Colonic mucosa (tissue), 4 donors: ENCODE data around the gene AIF1. TPM values are rescaled to one million over a fixed set of nuclear protein-coding genes. Genes with fewer than 3 reads are reported as not detected.

Source experiments
- DNase-seq: peaks from one replicate; pipeline ENCODE4 v3.0.0-alpha.2; 2020
- H3K27ac ChIP-seq: fragments of 200-600 bp; one replicate; pipeline ENCODE4 v1.8.0; 2021
- H3K27me3 ChIP-seq: fragments of 200-600 bp; one replicate; pipeline ENCODE4 v1.8.0; 2021
- H3K36me3 ChIP-seq: fragments of 200-600 bp; one replicate; pipeline ENCODE4 v1.8.0; 2021
- H3K4me1 ChIP-seq: fragments of 200-600 bp; one replicate; pipeline ENCODE4 v1.8.0; 2021; ENCODE audit warnings: mild to moderate bottlenecking
- H3K4me3 ChIP-seq: fragments of 200-600 bp; one replicate; pipeline ENCODE4 v1.8.0; 2021
- H3K9ac ChIP-seq, 2 donors: one replicate each; pipeline ENCODE4 v1.7.0; 2013; ENCODE audit warnings: control low read depth in 2 of 2, low read depth in 2 of 2, low read length in 2 of 2
- H3K9me3 ChIP-seq: fragments of 200-600 bp; one replicate; pipeline ENCODE4 v1.8.0; 2021
- intact Hi-C: fragments of 100-400 bp; cut with DNase I; formaldehyde crosslinking; loops from one replicate; pipeline ENCODE4 v1.14.1; 2022
- total RNA-seq, 2 donors: library from RNA; stranded (reverse); fragmentation: NEBNext Ultra II Directional in 1 of 2; extraction: Animal tissue kit (Norgen Biotek cat#: 25700) in 1 of 2; gene quantifications; one replicate each; pipeline ENCODE4 v1.2.1, GENCODE V29; 2021
- TF ChIP-seq, protein P1 (sequence below): fragments of 200-600 bp; IDR thresholded peaks from one replicate; pipeline ENCODE4 v1.8.0; 2022; ENCODE audit warnings: antibody characterized with exemption, mild to moderate bottlenecking
- donor health status: healthy.
- donor health status: DM: no; HTN: no; CAD: no.
- donor health status: DM: no; HTN: no; CAD: no.

AIF1 gene
- total RNA-seq, 2 donors from 2014 or later: 5.0 to 20.7 TPM

DNA sequence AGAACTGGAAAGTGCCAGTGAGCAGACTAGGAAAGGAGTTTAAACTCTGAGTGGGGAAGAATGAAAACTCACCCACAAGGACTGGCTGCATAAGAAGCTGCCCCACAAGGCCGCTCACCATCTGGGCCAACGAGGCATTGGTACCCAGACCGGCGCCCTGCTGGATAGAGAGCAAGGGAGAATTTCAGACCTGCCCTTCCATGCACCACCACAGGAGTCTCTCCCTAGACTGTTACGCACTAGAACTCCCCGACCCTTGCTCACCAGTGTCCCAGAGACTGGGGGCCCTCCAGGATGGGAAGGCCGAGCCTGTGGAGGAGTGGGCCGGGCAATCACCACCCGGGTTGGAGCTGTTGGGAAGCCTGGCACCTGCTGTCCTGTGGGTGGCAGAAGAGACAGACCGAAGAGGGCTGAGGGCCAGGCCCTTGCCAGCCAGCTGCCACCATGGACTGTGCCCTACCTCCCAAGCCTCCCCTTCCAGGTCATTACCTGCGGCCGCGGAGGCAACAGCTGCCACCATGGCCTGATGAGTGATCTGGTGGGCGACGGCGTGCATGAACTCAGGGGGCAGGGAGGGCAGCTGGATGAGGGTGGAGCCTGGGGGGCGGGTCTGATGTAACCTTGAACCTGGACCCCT lies 28.9 kb downstream of the AIF1 start:
- no peak for DNase-seq
- Histone ChIP-seq H3K4me1 (no peaks in the 10 kb centered on the region), H3K4me3 (no peak overlapping the region), H3K27ac (no peak overlapping the region), H3K27me3 (no peaks in the 10 kb centered on the region), H3K36me3 (peaks cover 43% of the 10 kb centered on the region), H3K9me3 (no peaks in the 10 kb centered on the region), H3K9ac (no peak overlapping the region)
- TF ChIP-seq, protein P1, sequence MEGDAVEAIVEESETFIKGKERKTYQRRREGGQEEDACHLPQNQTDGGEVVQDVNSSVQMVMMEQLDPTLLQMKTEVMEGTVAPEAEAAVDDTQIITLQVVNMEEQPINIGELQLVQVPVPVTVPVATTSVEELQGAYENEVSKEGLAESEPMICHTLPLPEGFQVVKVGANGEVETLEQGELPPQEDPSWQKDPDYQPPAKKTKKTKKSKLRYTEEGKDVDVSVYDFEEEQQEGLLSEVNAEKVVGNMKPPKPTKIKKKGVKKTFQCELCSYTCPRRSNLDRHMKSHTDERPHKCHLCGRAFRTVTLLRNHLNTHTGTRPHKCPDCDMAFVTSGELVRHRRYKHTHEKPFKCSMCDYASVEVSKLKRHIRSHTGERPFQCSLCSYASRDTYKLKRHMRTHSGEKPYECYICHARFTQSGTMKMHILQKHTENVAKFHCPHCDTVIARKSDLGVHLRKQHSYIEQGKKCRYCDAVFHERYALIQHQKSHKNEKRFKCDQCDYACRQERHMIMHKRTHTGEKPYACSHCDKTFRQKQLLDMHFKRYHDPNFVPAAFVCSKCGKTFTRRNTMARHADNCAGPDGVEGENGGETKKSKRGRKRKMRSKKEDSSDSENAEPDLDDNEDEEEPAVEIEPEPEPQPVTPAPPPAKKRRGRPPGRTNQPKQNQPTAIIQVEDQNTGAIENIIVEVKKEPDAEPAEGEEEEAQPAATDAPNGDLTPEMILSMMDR: no peak
- intact Hi-C loops: no loop called here

GRCh38 chr6:31645325-31645724 lies 30.3 kb downstream of the AIF1 start:
- DNase-seq: no peak
- H3K9me3 ChIP-seq: no peaks in the 10 kb centered on the region
- H3K36me3 ChIP-seq: peaks cover 48% of the 10 kb centered on the region
- no peak overlapping the region for H3K9ac ChIP-seq
- intact Hi-C loops: no loop called here
- H3K4me3 ChIP-seq: no peak overlapping the region
- no peak overlapping the region for H3K27ac ChIP-seq
- no peaks in the 10 kb centered on the region for H3K4me1 ChIP-seq
- TF ChIP-seq, protein P1: no peak
- no peaks in the 10 kb centered on the region for H3K27me3 ChIP-seq

- Histone ChIP-seq H3K27me3 (no peaks in the 10 kb centered on the region), H3K9me3 (no peaks in the 10 kb centered on the region), H3K27ac (peak overlapping the region; percentile 96), H3K4me3 (peak overlapping the region; percentile 59), H3K9ac (peak overlapping the region; percentile 82 to 98), H3K4me1 (peaks cover 18% of the 10 kb centered on the region), H3K36me3 (peaks cover 22% of the 10 kb centered on the region)
- TF ChIP-seq, protein P1: no peak
- peak; percentile 78 for DNase-seq
- intact Hi-C loops: no loop called here
Observed at GRCh38 chr6:31651602-31652191, 36.7 kb downstream of the AIF1 start.

DNA sequence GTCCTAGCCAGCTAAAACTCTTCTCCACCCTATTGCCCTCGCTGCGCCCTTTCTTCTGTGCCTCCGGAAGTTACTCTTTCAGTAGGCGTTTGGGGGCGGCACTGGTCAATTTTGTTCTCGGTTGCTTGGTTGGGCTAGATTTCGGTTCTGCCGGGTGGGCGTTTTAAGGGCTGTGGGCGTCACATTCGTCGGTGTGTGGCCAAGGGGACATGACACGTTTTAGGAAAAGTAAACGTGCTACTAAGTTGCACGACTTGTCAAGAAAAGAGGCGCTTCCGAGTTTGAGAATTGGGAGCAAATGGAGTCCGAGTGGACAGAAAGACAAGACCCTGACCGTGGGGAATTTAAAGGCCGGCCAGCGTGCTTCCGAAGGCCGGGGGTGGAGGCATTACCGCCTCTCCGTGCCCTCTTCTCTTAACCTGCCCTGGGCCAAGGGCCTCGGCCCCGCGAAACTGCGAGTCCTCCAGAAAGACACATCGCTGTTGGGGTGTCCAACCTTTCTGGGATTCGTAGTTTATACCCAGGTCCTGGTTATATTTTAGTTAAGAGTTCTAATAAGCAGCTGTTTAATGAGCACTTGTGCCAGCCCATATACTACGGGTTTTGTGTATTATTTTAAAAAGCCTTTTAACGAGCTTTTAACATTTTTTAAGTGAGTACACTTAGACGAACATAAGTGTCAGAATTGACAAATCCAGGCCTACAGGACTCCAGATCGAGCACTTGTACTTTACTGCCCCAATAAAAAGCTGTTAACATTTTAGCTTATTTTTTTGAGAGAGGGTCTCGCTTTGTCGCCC lies 38.1 kb downstream of the AIF1 start:
- no peaks in the 10 kb centered on the region for H3K27me3 ChIP-seq
- H3K9me3 ChIP-seq: no peaks in the 10 kb centered on the region
- peaks cover 18% of the 10 kb centered on the region for H3K4me1 ChIP-seq
- TF ChIP-seq, protein P1: no peak
- intact Hi-C loops: no loop called here
- peak overlapping the region; percentile 59 for H3K4me3 ChIP-seq
- peak overlapping the region; percentile 82 to 98 for H3K9ac ChIP-seq
- DNase-seq: peak; percentile 92
- peaks cover 13% of the 10 kb centered on the region for H3K36me3 ChIP-seq
- peak overlapping the region; percentile 96 for H3K27ac ChIP-seq

DNA sequence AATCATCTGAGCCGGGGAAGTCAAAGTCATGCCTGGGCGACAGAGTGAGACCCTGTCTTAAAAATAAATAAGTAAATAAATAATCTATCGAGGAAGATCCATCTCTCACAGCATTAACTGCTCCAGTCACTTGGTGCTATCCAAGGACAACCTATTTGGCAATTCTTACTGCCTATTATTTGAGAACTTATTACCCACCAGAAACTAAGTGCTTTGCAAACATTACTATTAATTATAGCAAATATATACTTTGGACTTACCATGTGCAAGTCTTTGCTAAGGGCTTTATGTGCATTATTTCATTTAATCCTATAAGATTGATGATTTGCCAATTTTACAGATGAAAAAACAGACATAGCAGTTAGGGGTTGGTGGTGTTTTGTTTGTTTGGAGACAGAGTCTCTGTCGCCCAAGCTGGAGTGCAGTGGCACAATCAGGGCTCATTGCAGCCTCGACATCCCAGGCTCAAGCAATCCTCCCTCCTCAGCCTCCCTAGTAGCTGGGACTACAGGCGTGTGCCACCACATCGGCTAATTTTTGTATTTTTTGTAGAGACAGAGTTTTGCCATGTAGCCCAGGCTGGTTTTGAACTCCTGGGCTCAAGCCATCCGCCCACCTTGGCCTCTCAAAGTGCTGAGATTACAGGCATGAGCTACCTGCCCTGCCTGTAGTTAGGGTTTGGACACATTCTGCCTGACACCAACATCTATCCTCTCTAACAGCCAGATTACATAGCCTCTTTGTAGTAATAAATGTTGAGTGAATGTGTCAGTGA lies 39.7 kb downstream of the AIF1 start:
- Histone ChIP-seq H3K36me3 (no peaks in the 10 kb centered on the region), H3K4me3 (no peak overlapping the region), H3K27ac (no peak overlapping the region), H3K9me3 (no peaks in the 10 kb centered on the region), H3K4me1 (peaks cover 25% of the 10 kb centered on the region), H3K27me3 (no peaks in the 10 kb centered on the region), H3K9ac (peak overlapping the region in 1 of 2 donors; percentile 8)
- intact Hi-C loops: loop anchor here (5.0 kb wide), 1 partner anchor 32 kb away; the partner anchor contains the start of gene PRRC2A
- no peak for DNase-seq
- TF ChIP-seq, protein P1: no peak
